Endothelial cell of umbilical vein (primary cell): ENCODE measurements around the gene ALDH1L1. TPM values are rescaled to one million over a fixed set of nuclear protein-coding genes. Genes with fewer than 3 reads are reported as not detected.

ENCODE experiments used
- BruUV-seq: library from RNA; stranded (reverse); fragments of 400-500 nt; replicated peaks from 2 replicates; lab custom pipeline; 2021; lab: Mats Ljungman, UMichigan
- CTCF ChIA-PET: fragments of 300-600, 350-600 bp; sonication (Branson Sonifier 250); formaldehyde crosslinking; loops from one replicate; lab custom pipeline; 2021; ENCODE audit warnings: antibody characterized with exemption, inconsistent platforms; lab: Charles Lee
- POLR2A ChIA-PET: fragments of 300-600, 350-600 bp; sonication (Branson Sonifier 250); formaldehyde crosslinking; loops from one replicate; lab custom pipeline; 2021; ENCODE audit warnings: antibody characterized with exemption, inconsistent platforms; lab: Charles Lee
- DNase-seq: peaks from one replicate; pipeline ENCODE4 v3.0.0-alpha.2; 2011; ENCODE audit warnings: low read depth, low spot score
- FAIRE-seq: peaks from 2 replicates; lab custom pipeline; 2011; peaks lifted over from hg19 to GRCh38; lab: Jason Lieb, UNC
- H2AFZ ChIP-seq: 2 replicates; pipeline ENCODE4 v1.6.0; 2012; ENCODE audit warnings: low read depth, low read length, control low read depth, inconsistent platforms
- H3K27ac ChIP-seq: 2 replicates; pipeline ENCODE4 v1.5.1; 2011; ENCODE audit warnings: low read depth, mild to moderate bottlenecking, control low read depth, low read length, moderate library complexity; ENCODE audit not compliant: insufficient read depth
- H3K27me3 ChIP-seq, 2 experiments: 2 replicates each; pipeline versions ENCODE4 v1.6.0 to v1.6.1; 2011; ENCODE audit warnings: low read length in 2 of 2, mixed read lengths in 1 of 2; ENCODE audit not compliant: control insufficient read depth in 2 of 2, insufficient read depth in 2 of 2
- H3K36me3 ChIP-seq, 2 experiments: 2 replicates in 1 of 2; 3 replicates in 1 of 2; pipeline ENCODE4 v1.5.1; 2011; ENCODE audit warnings: low read length in 2 of 2, mild to moderate bottlenecking in 1 of 2, moderate library complexity in 1 of 2; ENCODE audit not compliant: control insufficient read depth in 2 of 2, insufficient read depth in 2 of 2; ENCODE audit errors: extremely low read depth in 1 of 2
- H3K4me1 ChIP-seq: 3 replicates; pipeline ENCODE4 v1.5.1; 2011; ENCODE audit warnings: mild to moderate bottlenecking, low read length; ENCODE audit not compliant: control insufficient read depth, insufficient read depth; ENCODE audit errors: extremely low read depth
- H3K4me2 ChIP-seq: 2 replicates; pipeline ENCODE4 v1.6.1; 2011; ENCODE audit warnings: low read length, control low read depth, mixed read lengths; ENCODE audit not compliant: insufficient read depth
- H3K4me3 ChIP-seq, 3 experiments: fragments of 200-600 bp in 1 of 3; sonication (generic), shearing (Covaris generic) in 1 of 3; replicated peaks in 1 of 3; 2 replicates each; pipeline ENCODE4 v1.5.1; 2011 to 2016; ENCODE audit warnings: control low read depth in 3 of 3, low read length in 3 of 3, mild to moderate bottlenecking in 2 of 3, inconsistent platforms in 1 of 3, low read depth in 1 of 3, moderate library complexity in 1 of 3; ENCODE audit not compliant: insufficient read depth in 1 of 3
- H3K79me2 ChIP-seq: 2 replicates; pipeline ENCODE4 v1.6.0; 2012; ENCODE audit warnings: low read length, inconsistent platforms; ENCODE audit not compliant: control insufficient read depth, insufficient read depth
- H3K9ac ChIP-seq: replicated peaks from 2 replicates; pipeline ENCODE3; 2011; ENCODE audit warnings: low read length, control low read depth; ENCODE audit not compliant: insufficient read depth; ENCODE audit errors: extremely low read depth
- H3K9me1 ChIP-seq: replicated peaks from 3 replicates; pipeline ENCODE4 v1.6.0; 2011; ENCODE audit warnings: mild to moderate bottlenecking, low read length; ENCODE audit not compliant: control insufficient read depth, insufficient read depth; ENCODE audit errors: extremely low read depth
- H3K9me3 ChIP-seq: replicated peaks from 2 replicates; pipeline ENCODE4 v1.5.1; 2012; ENCODE audit warnings: low read length, inconsistent platforms; ENCODE audit not compliant: control insufficient read depth, insufficient read depth
- H4K20me1 ChIP-seq: replicated peaks from 2 replicates; pipeline ENCODE3; 2011; ENCODE audit warnings: mild to moderate bottlenecking, low read length; ENCODE audit not compliant: control insufficient read depth, insufficient read depth; ENCODE audit errors: extremely low read depth
- EZH2 ChIP-seq: IDR thresholded peaks from 2 replicates; pipeline ENCODE4 v1.6.1; 2012; ENCODE audit warnings: borderline replicate concordance, low read depth, mild to moderate bottlenecking, moderate library complexity, low read length, inconsistent platforms; ENCODE audit not compliant: severe bottlenecking
- FOS ChIP-seq: IDR thresholded peaks from 2 replicates; pipeline ENCODE4 v1.6.1; 2011; ENCODE audit warnings: mild to moderate bottlenecking, low read length, moderate library complexity, borderline replicate concordance; ENCODE audit not compliant: insufficient read depth
- GATA2 ChIP-seq: IDR thresholded peaks from 2 replicates; pipeline ENCODE4 v1.7.0; 2011; ENCODE audit warnings: low read depth, mild to moderate bottlenecking, moderate library complexity, mixed read lengths, low read length; ENCODE audit not compliant: insufficient read length, insufficient read depth
- JUN ChIP-seq: IDR thresholded peaks from 2 replicates; pipeline ENCODE4 v1.6.1; 2011; ENCODE audit warnings: borderline replicate concordance, low read depth; ENCODE audit not compliant: insufficient read length, insufficient read depth
- MYC ChIP-seq: IDR thresholded peaks from one replicate; pipeline ENCODE4 v1.6.1; 2011; ENCODE audit warnings: mild to moderate bottlenecking, low read depth, low read length
- POLR2A ChIP-seq: IDR thresholded peaks from 2 replicates; pipeline ENCODE4 v1.6.1; 2012; ENCODE audit warnings: low read depth, mild to moderate bottlenecking, control low read depth, low read length
- POLR2AphosphoS5 ChIP-seq: IDR thresholded peaks from 2 replicates; pipeline ENCODE4 v1.6.1; 2012; ENCODE audit warnings: low read depth, mild to moderate bottlenecking, control low read depth, low read length, moderate library complexity; ENCODE audit not compliant: insufficient read depth
- dilution Hi-C: fragments of 300-500 bp; cut with MboI; formaldehyde crosslinking; loops from one replicate; pipeline ENCODE4 v1.15.0; 2019; ENCODE audit warnings: low sequenced_read_pairs; ENCODE audit not compliant: extremely low pct_ligation_motif_present
- intact Hi-C: fragments of 100-400 bp; cut with micrococcal nuclease; formaldehyde crosslinking; loops from one replicate; pipeline ENCODE4 v1.10.0; 2022
- polyA plus RNA-seq, 4 experiments: library from polyadenylated mRNA; depleted of rRNA in 3 of 4; stranded (reverse) in 3 of 4; unstranded in 1 of 4; fragments of >200 nt; gene quantifications; 2 replicates each; pipeline versions ENCODE4 v1.2.1 to v1.2.3, GENCODE V29; 2011 to 2012; ENCODE audit warnings: missing spikeins in 1 of 4
- total RNA-seq: library from RNA; stranded (reverse); gene quantifications from 2 replicates; pipeline ENCODE4 v1.2.3, GENCODE V29; 2021
- TF ChIP-seq, protein P1 (sequence below), 2 donors: IDR thresholded peaks; 1 replicate in 1 of 2; 2 replicates in 1 of 2; pipeline ENCODE4 v1.5.1; 2011; ENCODE audit warnings: low read length in 2 of 2, mild to moderate bottlenecking in 2 of 2, moderate library complexity in 2 of 2, control low read depth in 1 of 2, inconsistent platforms in 1 of 2, low read depth in 1 of 2; ENCODE audit not compliant: insufficient read depth in 1 of 2; ENCODE audit errors: extremely low read depth in 1 of 2
- TF ChIP-seq, protein P2 (sequence below): IDR thresholded peaks from 2 replicates; pipeline ENCODE4 v1.6.1; 2011; ENCODE audit not compliant: insufficient read depth, insufficient read length

Gene ALDH1L1
- total and polyA plus RNA-seq, 2 donors (not counting 3 experiments of a cell fraction or from before 2014, with no cell fraction given): not detected

DNA sequence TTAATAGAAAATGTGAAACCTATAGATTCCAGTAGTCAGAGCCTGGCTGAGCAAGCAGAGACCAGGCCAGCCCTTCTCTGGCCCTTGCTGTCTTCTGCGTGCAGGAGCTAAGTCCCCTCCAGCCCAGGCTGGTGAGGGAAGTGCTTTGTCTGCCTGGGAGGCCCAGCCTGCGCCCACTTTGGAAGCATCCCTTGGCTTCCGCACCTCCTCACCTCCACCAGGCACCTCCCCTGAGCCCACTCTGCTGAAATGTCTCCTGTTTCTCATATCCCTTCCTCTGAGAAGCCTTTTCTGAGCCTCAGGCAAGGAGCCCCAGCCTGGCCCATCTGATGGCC, 45.3 kb downstream of the ALDH1L1 start:
- dilution Hi-C loops (no loop called here), intact Hi-C loops (no loop called here)
- FAIRE-seq (no peak), DNase-seq (no peak)
- peaks cover 2 to 6% of the 10 kb centered on the region in 2 experiments for H3K27me3 ChIP-seq
- peaks cover 2% of the 10 kb centered on the region for H3K4me1 ChIP-seq
- BruUV-seq: no TSS peak
- no peaks in the 10 kb centered on the region for H3K79me2 ChIP-seq
- POLR2A ChIA-PET: no interaction called here
- H3K9me1 ChIP-seq: no peaks in the 10 kb centered on the region
- no peak overlapping the region for H3K27ac ChIP-seq
- no peak overlapping the region for H3K4me2 ChIP-seq
- TF ChIP-seq, protein P1, sequence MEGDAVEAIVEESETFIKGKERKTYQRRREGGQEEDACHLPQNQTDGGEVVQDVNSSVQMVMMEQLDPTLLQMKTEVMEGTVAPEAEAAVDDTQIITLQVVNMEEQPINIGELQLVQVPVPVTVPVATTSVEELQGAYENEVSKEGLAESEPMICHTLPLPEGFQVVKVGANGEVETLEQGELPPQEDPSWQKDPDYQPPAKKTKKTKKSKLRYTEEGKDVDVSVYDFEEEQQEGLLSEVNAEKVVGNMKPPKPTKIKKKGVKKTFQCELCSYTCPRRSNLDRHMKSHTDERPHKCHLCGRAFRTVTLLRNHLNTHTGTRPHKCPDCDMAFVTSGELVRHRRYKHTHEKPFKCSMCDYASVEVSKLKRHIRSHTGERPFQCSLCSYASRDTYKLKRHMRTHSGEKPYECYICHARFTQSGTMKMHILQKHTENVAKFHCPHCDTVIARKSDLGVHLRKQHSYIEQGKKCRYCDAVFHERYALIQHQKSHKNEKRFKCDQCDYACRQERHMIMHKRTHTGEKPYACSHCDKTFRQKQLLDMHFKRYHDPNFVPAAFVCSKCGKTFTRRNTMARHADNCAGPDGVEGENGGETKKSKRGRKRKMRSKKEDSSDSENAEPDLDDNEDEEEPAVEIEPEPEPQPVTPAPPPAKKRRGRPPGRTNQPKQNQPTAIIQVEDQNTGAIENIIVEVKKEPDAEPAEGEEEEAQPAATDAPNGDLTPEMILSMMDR (IDR thresholded peaks at IDR 0.05; ENCODE audit: extremely low read depth in 1 of 2, insufficient read depth in 1 of 2, low read depth in 1 of 2, low read length in 2 of 2): no peak
- TF ChIP-seq, protein P2, sequence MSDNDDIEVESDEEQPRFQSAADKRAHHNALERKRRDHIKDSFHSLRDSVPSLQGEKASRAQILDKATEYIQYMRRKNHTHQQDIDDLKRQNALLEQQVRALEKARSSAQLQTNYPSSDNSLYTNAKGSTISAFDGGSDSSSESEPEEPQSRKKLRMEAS: no peak
- no peak for TF ChIP-seq FOS
- TF ChIP-seq GATA2: no peak
- no peak for TF ChIP-seq MYC
- no peak for TF ChIP-seq POLR2A
- TF ChIP-seq EZH2: no peak
- no peak for TF ChIP-seq JUN
- no peak for TF ChIP-seq POLR2AphosphoS5
- no peaks in the 10 kb centered on the region for H4K20me1 ChIP-seq
- no peak overlapping the region for H3K4me3 ChIP-seq
- no peak overlapping the region for H2AFZ ChIP-seq
- CTCF ChIA-PET: interaction anchor here (0.6 to 3.9 kb wide), 7 partner anchors 9 to 337 kb away, joined by 3 to 68 read pairs (median 4); partner anchors contain the start of gene KLF15
- no peak overlapping the region for H3K9ac ChIP-seq
- no peaks in the 10 kb centered on the region for H3K9me3 ChIP-seq
- no peaks in the 10 kb centered on the region for H3K36me3 ChIP-seq
